GM23338 (cell line): ENCODE results near the gene PARP8. TPM values are rescaled to one million over a fixed set of nuclear protein-coding genes. Genes with fewer than 3 reads are reported as not detected.

Experiments used
- ATAC-seq: fragments of 200-7000 bp; cut with Tn5 transposase; 3 replicates; pipeline ENCODE4 v1.9.1; 2020
- DNase-seq: peaks from one replicate; pipeline ENCODE4 v3.0.0-alpha.2; 2015; ENCODE audit warnings: low spot score
- H2AFZ ChIP-seq: fragments of 200-600 bp; sonication (generic); 2 replicates; pipeline ENCODE4 v1.8.0; 2016; ENCODE audit warnings: antibody characterized with exemption, mild to moderate bottlenecking, moderate library complexity
- H3F3A ChIP-seq: fragments of 200-600 bp; sonication (generic); replicated peaks from 2 replicates; pipeline ENCODE4 v1.8.0; 2017; ENCODE audit warnings: antibody characterized with exemption, mixed run types, low read depth
- H3K27ac ChIP-seq: fragments of 200-600 bp; sonication (generic); 2 replicates; pipeline ENCODE4 v1.6.1; 2016; ENCODE audit warnings: low read depth
- H3K27me3 ChIP-seq: fragments of 200-600 bp; sonication (generic); 2 replicates; pipeline ENCODE4 v1.8.0; 2016; ENCODE audit warnings: mild to moderate bottlenecking, mixed run types, moderate library complexity; ENCODE audit not compliant: insufficient read depth
- H3K36me3 ChIP-seq: fragments of 200-600 bp; sonication (generic); 2 replicates; pipeline ENCODE4 v1.8.0; 2016; ENCODE audit warnings: mild to moderate bottlenecking; ENCODE audit not compliant: insufficient read depth
- H3K4me1 ChIP-seq: fragments of 200-600 bp; sonication (generic); 2 replicates; pipeline ENCODE4 v1.8.0; 2016; ENCODE audit warnings: mild to moderate bottlenecking, moderate library complexity; ENCODE audit not compliant: insufficient read depth
- H3K4me2 ChIP-seq: fragments of 200-600 bp; sonication (generic); 2 replicates; pipeline ENCODE4 v1.7.1; 2017; ENCODE audit warnings: mixed run types
- H3K4me3 ChIP-seq: fragments of 200-600 bp; sonication (generic); 2 replicates; pipeline ENCODE4 v1.6.1; 2016; ENCODE audit warnings: mixed run types
- H3K79me2 ChIP-seq: fragments of 200-600 bp; sonication (generic); replicated peaks from 2 replicates; pipeline ENCODE4 v1.8.0; 2017; ENCODE audit warnings: mild to moderate bottlenecking; ENCODE audit not compliant: insufficient read depth
- H3K9me2 ChIP-seq: fragments of 200-600 bp; sonication (generic); 2 replicates; pipeline ENCODE4 v1.8.0; 2017; ENCODE audit not compliant: insufficient read depth
- H4K20me1 ChIP-seq: fragments of 200-600 bp; sonication (generic); replicated peaks from 2 replicates; pipeline ENCODE4 v1.8.0; 2017; ENCODE audit warnings: mild to moderate bottlenecking; ENCODE audit not compliant: insufficient read depth
- H3K27ac Mint-ChIP-seq: 2 replicates; pipeline ENCODE4 v1.8.0; 2020; ENCODE audit warnings: inconsistent platforms, mild to moderate bottlenecking, moderate library complexity, mixed read lengths
- H3K27me3 Mint-ChIP-seq: 3 replicates; pipeline ENCODE4 v1.8.0; 2022; ENCODE audit warnings: low read depth, mild to moderate bottlenecking, moderate library complexity, mixed read lengths, inconsistent platforms; ENCODE audit not compliant: insufficient read depth, poor library complexity
- H3K36me3 Mint-ChIP-seq: 3 replicates; pipeline ENCODE4 v1.8.0; 2021; ENCODE audit warnings: low read depth, mild to moderate bottlenecking, inconsistent platforms, moderate library complexity, mixed read lengths
- H3K4me1 Mint-ChIP-seq: 3 replicates; pipeline ENCODE4 v1.8.0; 2020; ENCODE audit warnings: mild to moderate bottlenecking, inconsistent platforms, mixed read lengths
- H3K4me3 Mint-ChIP-seq: 3 replicates; pipeline ENCODE4 v1.8.0; 2021; ENCODE audit warnings: moderate library complexity, mild to moderate bottlenecking, inconsistent platforms, mixed read lengths
- H3K9me3 Mint-ChIP-seq: 3 replicates; pipeline ENCODE4 v1.8.0; 2020; ENCODE audit warnings: moderate library complexity, mild to moderate bottlenecking, inconsistent platforms, mixed read lengths
- CREB1 ChIP-seq: fragments of 250-450 bp; sonication (Bioruptor Pico); IDR thresholded peaks from 2 replicates; pipeline ENCODE4 v1.5.0; 2020; ENCODE audit warnings: low read depth, mild to moderate bottlenecking, moderate library complexity
- CTCF ChIP-seq, 2 experiments: fragments of 200-600 bp in 1 of 2; sonication (generic) in 1 of 2; conservative IDR thresholded peaks; 2 replicates each; pipeline versions ENCODE4 v1.5.1 to v1.6.1; 2016 to 2017; ENCODE audit warnings: antibody characterized with exemption in 2 of 2, low read depth in 2 of 2, mild to moderate bottlenecking in 2 of 2, moderate library complexity in 1 of 2
- ETS1 ChIP-seq: IDR thresholded peaks from 2 replicates; pipeline ENCODE4 v1.6.1; 2016; ENCODE audit warnings: antibody characterized with exemption
- EZH2 ChIP-seq: fragments of 200-600 bp; sonication (generic); IDR thresholded peaks from one replicate; pipeline ENCODE4 v1.8.0; 2017; ENCODE audit warnings: antibody characterized with exemption, mild to moderate bottlenecking, low read depth; ENCODE audit not compliant: unreplicated experiment
- EZH2phosphoT487 ChIP-seq: fragments of 200-600 bp; sonication (generic); IDR thresholded peaks from one replicate; pipeline ENCODE4 v1.8.1; 2018; ENCODE audit warnings: antibody characterized with exemption; ENCODE audit not compliant: unreplicated experiment
- JUNB ChIP-seq: IDR thresholded peaks from one replicate; pipeline ENCODE4 v1.6.1; 2016; ENCODE audit warnings: antibody characterized with exemption; ENCODE audit not compliant: unreplicated experiment
- NANOG ChIP-seq: IDR thresholded peaks from 2 replicates; pipeline ENCODE4 v1.6.1; 2016; ENCODE audit warnings: antibody characterized with exemption, borderline replicate concordance
- POLR2AphosphoS5 ChIP-seq: IDR thresholded peaks from 2 replicates; pipeline ENCODE4 v1.6.1; 2016; ENCODE audit warnings: antibody characterized with exemption, low read depth
- STAT1 ChIP-seq: IDR thresholded peaks from one replicate; pipeline ENCODE4 v1.6.1; 2016; ENCODE audit warnings: antibody characterized with exemption; ENCODE audit not compliant: unreplicated experiment
- ZNF114 ChIP-seq: fragments of 250-450 bp; sonication (Bioruptor Pico); IDR thresholded peaks from 2 replicates; pipeline ENCODE4 v1.5.0; 2020; ENCODE audit warnings: mild to moderate bottlenecking, moderate library complexity
- ZNF331 ChIP-seq: fragments of 250-450 bp; sonication (Bioruptor Pico); IDR thresholded peaks from 2 replicates; pipeline ENCODE4 v1.5.0; 2020; ENCODE audit warnings: low read depth, mild to moderate bottlenecking, moderate library complexity
- ZNF462 ChIP-seq: fragments of 250-450 bp; sonication (Bioruptor Pico); IDR thresholded peaks from 2 replicates; pipeline ENCODE4 v1.5.0; 2020; ENCODE audit warnings: mild to moderate bottlenecking, moderate library complexity
- polyA plus RNA-seq: library from polyadenylated mRNA; unstranded; fragments of >200 nt; fragmentation: Nextera tagmentation; extraction: Ambion mirVana; gene quantifications from 2 replicates; pipeline ENCODE4 v1.2.1, GENCODE V29; 2016
- total RNA-seq: library from RNA; depleted of rRNA; stranded (reverse); fragments of >200 nt; shearing (Covaris generic); gene quantifications from 2 replicates; pipeline ENCODE4 v1.2.3, GENCODE V29; 2014
- TF ChIP-seq, protein P1 (sequence below): IDR thresholded peaks from one replicate; pipeline ENCODE4 v1.6.1; 2018; ENCODE audit warnings: antibody characterized with exemption; ENCODE audit not compliant: unreplicated experiment

PARP8 gene
- total and polyA plus RNA-seq, 2 experiments from 2014 or later: 13.0 to 25.0 TPM

DNA sequence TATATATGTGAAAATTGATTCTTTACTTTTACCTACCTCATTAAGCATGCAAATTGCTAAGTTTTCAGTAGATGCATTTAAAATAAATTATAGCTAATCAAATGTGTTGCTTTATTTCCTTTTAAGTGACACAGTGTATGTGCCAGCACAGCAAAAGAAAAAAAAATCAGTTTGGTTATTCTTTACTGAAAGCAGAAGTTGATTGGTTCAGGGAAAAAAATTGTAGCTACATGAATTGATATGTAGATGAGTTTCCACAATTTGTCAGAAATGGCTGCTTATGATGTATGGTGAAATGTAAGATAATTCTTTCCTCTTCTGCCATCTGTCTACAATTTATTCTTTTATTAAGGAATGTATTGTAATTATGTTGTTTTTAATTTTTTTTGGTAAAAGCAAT is 57.8 kb downstream of the PARP8 start:
- Histone ChIP-seq H3K4me2 (no peak overlapping the region), H3K79me2 (peaks cover 100% of the 10 kb centered on the region), H3F3A (no peaks in the 10 kb centered on the region), H3K36me3 (no peaks in the 10 kb centered on the region), H2AFZ (no peak overlapping the region), H4K20me1 (no peaks in the 10 kb centered on the region; the same call in 1 of the 2 replicates), H3K9me2 (no peaks in the 10 kb centered on the region), H3K27ac (no peak overlapping the region), H3K4me1 (peaks cover 29% of the 10 kb centered on the region), H3K4me3 (no peak overlapping the region), H3K27me3 (no peaks in the 10 kb centered on the region)
- H3K36me3 Mint-ChIP-seq: no peaks in the 10 kb centered on the region
- no peak for DNase-seq
- H3K9me3 Mint-ChIP-seq: no peaks in the 10 kb centered on the region
- H3K4me1 Mint-ChIP-seq: peaks cover 39% of the 10 kb centered on the region
- no peak overlapping the region for H3K27ac Mint-ChIP-seq
- ATAC-seq: no peak
- TF ChIP-seq CTCF (conservative IDR thresholded peaks at IDR 0.05; ENCODE audit: low read depth in 2 of 2) (no peak), ZNF114 (no peak), ETS1 (no peak), ZNF331 (no peak), STAT1 (no peak), ZNF462 (CRISPR knock-in tag) (no peak), CREB1 (CRISPR knock-in tag) (no peak), EZH2 (no peak), EZH2phosphoT487 (no peak), JUNB (no peak), NANOG (no peak), POLR2AphosphoS5 (no peak)
- TF ChIP-seq, protein P1, sequence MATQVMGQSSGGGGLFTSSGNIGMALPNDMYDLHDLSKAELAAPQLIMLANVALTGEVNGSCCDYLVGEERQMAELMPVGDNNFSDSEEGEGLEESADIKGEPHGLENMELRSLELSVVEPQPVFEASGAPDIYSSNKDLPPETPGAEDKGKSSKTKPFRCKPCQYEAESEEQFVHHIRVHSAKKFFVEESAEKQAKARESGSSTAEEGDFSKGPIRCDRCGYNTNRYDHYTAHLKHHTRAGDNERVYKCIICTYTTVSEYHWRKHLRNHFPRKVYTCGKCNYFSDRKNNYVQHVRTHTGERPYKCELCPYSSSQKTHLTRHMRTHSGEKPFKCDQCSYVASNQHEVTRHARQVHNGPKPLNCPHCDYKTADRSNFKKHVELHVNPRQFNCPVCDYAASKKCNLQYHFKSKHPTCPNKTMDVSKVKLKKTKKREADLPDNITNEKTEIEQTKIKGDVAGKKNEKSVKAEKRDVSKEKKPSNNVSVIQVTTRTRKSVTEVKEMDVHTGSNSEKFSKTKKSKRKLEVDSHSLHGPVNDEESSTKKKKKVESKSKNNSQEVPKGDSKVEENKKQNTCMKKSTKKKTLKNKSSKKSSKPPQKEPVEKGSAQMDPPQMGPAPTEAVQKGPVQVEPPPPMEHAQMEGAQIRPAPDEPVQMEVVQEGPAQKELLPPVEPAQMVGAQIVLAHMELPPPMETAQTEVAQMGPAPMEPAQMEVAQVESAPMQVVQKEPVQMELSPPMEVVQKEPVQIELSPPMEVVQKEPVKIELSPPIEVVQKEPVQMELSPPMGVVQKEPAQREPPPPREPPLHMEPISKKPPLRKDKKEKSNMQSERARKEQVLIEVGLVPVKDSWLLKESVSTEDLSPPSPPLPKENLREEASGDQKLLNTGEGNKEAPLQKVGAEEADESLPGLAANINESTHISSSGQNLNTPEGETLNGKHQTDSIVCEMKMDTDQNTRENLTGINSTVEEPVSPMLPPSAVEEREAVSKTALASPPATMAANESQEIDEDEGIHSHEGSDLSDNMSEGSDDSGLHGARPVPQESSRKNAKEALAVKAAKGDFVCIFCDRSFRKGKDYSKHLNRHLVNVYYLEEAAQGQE: no peak
- H3K27me3 Mint-ChIP-seq: peaks cover 2% of the 10 kb centered on the region
- H3K4me3 Mint-ChIP-seq: no peak overlapping the region
